H4 (cell line): ENCODE measurements around the gene ZSWIM6. TPM values are rescaled to one million over a fixed set of nuclear protein-coding genes. Genes with fewer than 3 reads are reported as not detected.

Experiments
- DNase-seq: peaks from one replicate; pipeline ENCODE4 v3.0.0-alpha.2; 2015; ENCODE audit warnings: low spot score
- total RNA-seq: library from RNA; depleted of rRNA; stranded (reverse); fragments of >200 nt; shearing (Covaris generic); gene quantifications from 2 replicates; pipeline ENCODE4 v1.2.3, GENCODE V29; 2014

The ZSWIM6 gene
- total RNA-seq, 1 experiment from 2014 or later = 7.0 TPM

- no peak for DNase-seq
Observed at GRCh38 chr5:61536922-61537321, 204.9 kb downstream of the ZSWIM6 start.

GRCh38 chr5:61538722-61539501 is 206.9 kb downstream of the ZSWIM6 start:
- no peak for DNase-seq

GRCh38 chr5:61549530-61549929 is 217.5 kb downstream of the ZSWIM6 start:
- no peak for DNase-seq

GRCh38 chr5:61551637-61552313 is 219.7 kb downstream of the ZSWIM6 start:
- DNase-seq = no peak

- no peak for DNase-seq
Observed at GRCh38 chr5:61559146-61559545, 227.1 kb downstream of the ZSWIM6 start.

GRCh38 chr5:61559722-61560121 is 227.7 kb downstream of the ZSWIM6 start:
- no peak for DNase-seq

- no peak for DNase-seq
Observed at GRCh38 chr5:61563401-61563800, 231.3 kb downstream of the ZSWIM6 start.

GRCh38 chr5:61567337-61567736 is 235.3 kb downstream of the ZSWIM6 start:
- no peak for DNase-seq

GRCh38 chr5:61569353-61569752 is 237.3 kb downstream of the ZSWIM6 start:
- DNase-seq = no peak

GRCh38 chr5:61570767-61571166 is 238.7 kb downstream of the ZSWIM6 start:
- no peak for DNase-seq

- DNase-seq = no peak
Observed at GRCh38 chr5:61572959-61573358, 240.9 kb downstream of the ZSWIM6 start.

GRCh38 chr5:61575103-61575502 is 243.0 kb downstream of the ZSWIM6 start:
- peak; percentile 77 for DNase-seq

GRCh38 chr5:61575581-61575980 is 243.5 kb downstream of the ZSWIM6 start:
- no peak for DNase-seq

- DNase-seq = no peak
Observed at GRCh38 chr5:61576556-61576955, 244.5 kb downstream of the ZSWIM6 start.

- no peak for DNase-seq
Observed at GRCh38 chr5:61578858-61579503, 246.9 kb downstream of the ZSWIM6 start.

- no peak for DNase-seq
Observed at GRCh38 chr5:61582205-61582820, 250.3 kb downstream of the ZSWIM6 start.

GRCh38 chr5:61582887-61583286 is 250.8 kb downstream of the ZSWIM6 start:
- DNase-seq = no peak

- DNase-seq = no peak
Observed at GRCh38 chr5:61586096-61587084, 254.3 kb downstream of the ZSWIM6 start.

- DNase-seq = no peak
Observed at GRCh38 chr5:61587125-61587524, 255.1 kb downstream of the ZSWIM6 start.

- DNase-seq = no peak
Observed at GRCh38 chr5:61588216-61588615, 256.2 kb downstream of the ZSWIM6 start.

- no peak for DNase-seq
Observed at GRCh38 chr5:61589946-61590345, 257.9 kb downstream of the ZSWIM6 start.
